ENCODE results near the gene MTCH1. TPM values are rescaled to one million over a fixed set of nuclear protein-coding genes. Genes with fewer than 3 reads are reported as not detected.

Gene MTCH1
- total RNA-seq, 1 experiment from 2014 or later, result 84.4 TPM

- Histone ChIP-seq H4K20me1 (ENCODE audit: insufficient read depth, low read depth, low read length) (no peaks in the 10 kb centered on the region), H3K27me3 (ENCODE audit: low read length) (no peaks in the 10 kb centered on the region), H3K79me2 (ENCODE audit: low read length) (no peaks in the 10 kb centered on the region), H3K27ac (ENCODE audit: low read length) (no peak overlapping the region), H3K9ac (ENCODE audit: low read length) (no peak overlapping the region), H3K36me3 (ENCODE audit: insufficient read depth, low read length) (no peaks in the 10 kb centered on the region), H3K9me3 (ENCODE audit: low read length) (no peaks in the 10 kb centered on the region), H3K4me1 (ENCODE audit: low read length) (no peaks in the 10 kb centered on the region), H3K4me3 (ENCODE audit: low read length) (no peak overlapping the region), H2AFZ (ENCODE audit: low read length) (no peak overlapping the region), H3K4me2 (ENCODE audit: low read depth, low read length, poor library complexity, severe bottlenecking) (no peak overlapping the region), H3K9me2 (replicated peaks; ENCODE audit: insufficient read depth, low read length) (no peaks in the 10 kb centered on the region)
- DNase-seq, result no peak
Observed at GRCh38 chr6:36937896-36938295, 48.1 kb downstream of the MTCH1 start.

- Histone ChIP-seq H3K4me2 (ENCODE audit: low read depth, low read length, poor library complexity, severe bottlenecking) (no peak overlapping the region), H3K9me2 (replicated peaks; ENCODE audit: insufficient read depth, low read length) (no peaks in the 10 kb centered on the region), H4K20me1 (ENCODE audit: insufficient read depth, low read depth, low read length) (no peaks in the 10 kb centered on the region), H3K27me3 (ENCODE audit: low read length) (no peaks in the 10 kb centered on the region), H2AFZ (ENCODE audit: low read length) (no peak overlapping the region), H3K4me3 (ENCODE audit: low read length) (no peak overlapping the region), H3K36me3 (ENCODE audit: insufficient read depth, low read length) (no peaks in the 10 kb centered on the region), H3K27ac (ENCODE audit: low read length) (no peak overlapping the region), H3K9ac (ENCODE audit: low read length) (no peak overlapping the region), H3K79me2 (ENCODE audit: low read length) (no peaks in the 10 kb centered on the region), H3K4me1 (ENCODE audit: low read length) (no peaks in the 10 kb centered on the region), H3K9me3 (ENCODE audit: low read length) (no peaks in the 10 kb centered on the region)
- DNase-seq, result no peak
Observed at GRCh38 chr6:36936824-36937223, 49.2 kb downstream of the MTCH1 start.

DNA sequence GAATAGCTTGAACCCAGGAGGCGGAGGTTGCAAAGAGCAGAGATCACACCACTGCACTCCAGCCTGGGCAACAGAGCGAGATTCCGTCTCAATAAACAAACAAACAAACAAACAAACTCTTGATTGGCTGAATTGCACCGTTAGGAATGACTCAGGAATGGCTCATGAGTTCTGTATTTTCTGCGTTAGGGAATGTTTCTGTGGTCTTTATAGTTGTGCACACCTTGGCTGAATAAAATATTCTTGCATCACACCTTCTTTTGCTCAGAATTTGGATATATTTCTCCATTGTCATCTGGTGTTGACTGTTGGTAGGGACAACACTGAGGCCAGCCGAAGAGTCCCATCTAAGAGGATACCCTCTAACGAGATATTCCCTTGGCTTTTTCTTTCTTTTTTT is 51.1 kb downstream of the MTCH1 start:
- no peak overlapping the region for H3K27ac ChIP-seq (ENCODE audit: low read length)
- H3K4me1 ChIP-seq (ENCODE audit: low read length), result no peaks in the 10 kb centered on the region
- H2AFZ ChIP-seq (ENCODE audit: low read length), result no peak overlapping the region
- no peak for DNase-seq
- no peaks in the 10 kb centered on the region for H4K20me1 ChIP-seq (ENCODE audit: insufficient read depth, low read depth, low read length)
- no peaks in the 10 kb centered on the region for H3K27me3 ChIP-seq (ENCODE audit: low read length)
- no peaks in the 10 kb centered on the region for H3K9me3 ChIP-seq (ENCODE audit: low read length)
- H3K36me3 ChIP-seq (ENCODE audit: insufficient read depth, low read length), result no peaks in the 10 kb centered on the region
- H3K4me3 ChIP-seq (ENCODE audit: low read length), result no peak overlapping the region
- H3K9ac ChIP-seq (ENCODE audit: low read length), result no peak overlapping the region
- no peaks in the 10 kb centered on the region for H3K79me2 ChIP-seq (ENCODE audit: low read length)
- no peaks in the 10 kb centered on the region for H3K9me2 ChIP-seq (replicated peaks; ENCODE audit: insufficient read depth, low read length)
- H3K4me2 ChIP-seq (ENCODE audit: low read depth, low read length, poor library complexity, severe bottlenecking), result no peak overlapping the region

DNA sequence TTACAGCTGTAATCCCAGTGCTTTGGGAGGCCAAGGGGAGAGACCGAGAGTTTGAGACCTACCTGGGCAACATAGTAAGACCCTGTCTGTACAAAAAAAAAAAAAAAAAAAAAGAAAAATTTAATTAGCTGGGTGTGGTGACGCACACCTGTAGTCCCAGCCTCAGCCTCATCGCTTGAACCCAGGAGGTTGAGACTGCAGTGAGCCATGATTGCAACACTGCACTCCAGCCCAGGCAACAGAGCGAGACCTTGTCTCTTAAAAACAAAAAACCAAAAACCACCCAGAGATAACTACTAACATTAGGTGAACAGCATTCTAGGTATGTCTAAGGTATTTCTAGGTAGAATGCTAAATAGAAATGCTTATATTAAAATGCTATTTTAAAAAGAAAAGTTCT is 52.5 kb downstream of the MTCH1 start:
- H3K9me3 ChIP-seq (ENCODE audit: low read length), result no peaks in the 10 kb centered on the region
- H3K27me3 ChIP-seq (ENCODE audit: low read length), result no peaks in the 10 kb centered on the region
- H3K79me2 ChIP-seq (ENCODE audit: low read length), result no peaks in the 10 kb centered on the region
- H3K4me2 ChIP-seq (ENCODE audit: low read depth, low read length, poor library complexity, severe bottlenecking), result no peak overlapping the region
- no peaks in the 10 kb centered on the region for H3K36me3 ChIP-seq (ENCODE audit: insufficient read depth, low read length)
- H3K4me3 ChIP-seq (ENCODE audit: low read length), result no peak overlapping the region
- no peak for DNase-seq
- no peaks in the 10 kb centered on the region for H4K20me1 ChIP-seq (ENCODE audit: insufficient read depth, low read depth, low read length)
- H3K9me2 ChIP-seq (replicated peaks; ENCODE audit: insufficient read depth, low read length), result no peaks in the 10 kb centered on the region
- H3K27ac ChIP-seq (ENCODE audit: low read length), result no peak overlapping the region
- no peaks in the 10 kb centered on the region for H3K4me1 ChIP-seq (ENCODE audit: low read length)
- no peak overlapping the region for H3K9ac ChIP-seq (ENCODE audit: low read length)
- H2AFZ ChIP-seq (ENCODE audit: low read length), result no peak overlapping the region

DNA sequence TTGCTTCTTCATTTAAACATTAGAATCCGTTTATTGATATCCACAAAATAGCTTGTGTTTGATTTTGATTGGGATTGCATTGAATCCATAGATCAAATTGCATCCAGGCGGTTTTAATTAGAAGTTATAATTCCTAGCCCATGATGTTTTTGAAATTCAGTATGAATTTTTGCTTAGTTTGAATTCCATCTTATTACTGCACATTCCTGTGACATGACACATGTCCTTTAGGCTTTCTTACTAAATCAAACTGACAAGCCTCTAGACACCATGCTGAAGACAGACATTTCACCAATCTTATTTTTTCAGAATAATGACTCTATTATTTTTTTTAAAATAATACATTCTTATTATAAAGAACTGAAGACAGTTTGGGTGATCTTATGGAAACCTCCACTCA is 52.9 kb downstream of the MTCH1 start:
- Histone ChIP-seq H3K4me2 (ENCODE audit: low read depth, low read length, poor library complexity, severe bottlenecking) (no peak overlapping the region), H3K4me3 (ENCODE audit: low read length) (no peak overlapping the region), H3K27ac (ENCODE audit: low read length) (no peak overlapping the region), H3K9ac (ENCODE audit: low read length) (no peak overlapping the region), H3K27me3 (ENCODE audit: low read length) (no peaks in the 10 kb centered on the region), H4K20me1 (ENCODE audit: insufficient read depth, low read depth, low read length) (no peaks in the 10 kb centered on the region), H3K9me2 (replicated peaks; ENCODE audit: insufficient read depth, low read length) (no peaks in the 10 kb centered on the region), H3K36me3 (ENCODE audit: insufficient read depth, low read length) (no peaks in the 10 kb centered on the region), H3K9me3 (ENCODE audit: low read length) (no peaks in the 10 kb centered on the region), H3K4me1 (ENCODE audit: low read length) (no peaks in the 10 kb centered on the region), H2AFZ (ENCODE audit: low read length) (no peak overlapping the region), H3K79me2 (ENCODE audit: low read length) (no peaks in the 10 kb centered on the region)
- DNase-seq, result no peak

DNA sequence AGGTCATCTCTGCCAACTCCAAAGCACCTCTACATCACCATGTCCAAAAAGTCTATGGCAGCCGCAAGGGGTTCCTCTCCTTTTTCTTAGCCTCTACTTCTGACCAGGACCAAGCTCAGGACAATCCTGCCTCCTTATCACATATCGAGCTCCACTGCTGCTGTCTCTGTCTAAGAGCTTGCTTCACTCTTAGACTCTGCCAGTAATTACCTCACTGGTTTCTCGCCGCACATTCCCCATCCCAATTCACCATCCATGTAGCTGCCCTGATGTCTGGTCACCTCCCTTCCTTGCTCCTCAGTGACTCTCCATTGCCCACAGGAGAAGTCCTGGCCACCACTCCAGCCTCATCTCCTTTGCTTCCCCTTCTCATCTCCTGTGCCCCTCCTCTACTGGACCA is 55.5 kb downstream of the MTCH1 start:
- H3K27me3 ChIP-seq (ENCODE audit: low read length), result no peaks in the 10 kb centered on the region
- no peaks in the 10 kb centered on the region for H3K79me2 ChIP-seq (ENCODE audit: low read length)
- no peak overlapping the region for H2AFZ ChIP-seq (ENCODE audit: low read length)
- no peaks in the 10 kb centered on the region for H4K20me1 ChIP-seq (ENCODE audit: insufficient read depth, low read depth, low read length)
- H3K27ac ChIP-seq (ENCODE audit: low read length), result no peak overlapping the region
- no peaks in the 10 kb centered on the region for H3K36me3 ChIP-seq (ENCODE audit: insufficient read depth, low read length)
- H3K9me2 ChIP-seq (replicated peaks; ENCODE audit: insufficient read depth, low read length), result no peaks in the 10 kb centered on the region
- no peak overlapping the region for H3K4me3 ChIP-seq (ENCODE audit: low read length)
- no peak overlapping the region for H3K4me2 ChIP-seq (ENCODE audit: low read depth, low read length, poor library complexity, severe bottlenecking)
- H3K4me1 ChIP-seq (ENCODE audit: low read length), result no peaks in the 10 kb centered on the region
- no peaks in the 10 kb centered on the region for H3K9me3 ChIP-seq (ENCODE audit: low read length)
- no peak for DNase-seq
- H3K9ac ChIP-seq (ENCODE audit: low read length), result no peak overlapping the region

DNA sequence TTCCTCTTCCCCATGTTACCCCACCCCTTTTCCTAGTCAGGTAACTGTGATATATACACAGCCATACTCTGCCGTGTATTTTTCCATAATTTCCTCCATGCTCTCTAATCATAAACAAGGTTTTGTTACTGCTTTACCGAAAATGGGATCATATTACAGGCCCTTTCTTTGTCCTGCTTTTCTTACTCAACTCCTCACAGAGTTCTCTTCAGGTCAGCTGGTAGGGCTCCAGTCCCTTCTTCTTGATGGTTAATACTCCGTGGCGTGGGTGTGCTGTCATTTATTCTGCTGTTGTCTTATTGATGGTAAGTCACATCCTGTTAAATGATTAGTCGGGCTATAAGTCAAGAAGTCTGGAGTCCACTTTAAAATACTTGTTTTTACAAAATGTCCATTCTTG is 56.4 kb downstream of the MTCH1 start:
- Histone ChIP-seq H3K79me2 (ENCODE audit: low read length) (no peaks in the 10 kb centered on the region), H3K9me2 (replicated peaks; ENCODE audit: insufficient read depth, low read length) (no peaks in the 10 kb centered on the region), H3K36me3 (ENCODE audit: insufficient read depth, low read length) (no peaks in the 10 kb centered on the region), H4K20me1 (ENCODE audit: insufficient read depth, low read depth, low read length) (no peaks in the 10 kb centered on the region), H3K9me3 (ENCODE audit: low read length) (no peaks in the 10 kb centered on the region), H3K4me3 (ENCODE audit: low read length) (no peak overlapping the region), H3K27ac (ENCODE audit: low read length) (no peak overlapping the region), H3K27me3 (ENCODE audit: low read length) (no peaks in the 10 kb centered on the region), H2AFZ (ENCODE audit: low read length) (no peak overlapping the region), H3K9ac (ENCODE audit: low read length) (no peak overlapping the region), H3K4me2 (ENCODE audit: low read depth, low read length, poor library complexity, severe bottlenecking) (no peak overlapping the region), H3K4me1 (ENCODE audit: low read length) (no peaks in the 10 kb centered on the region)
- no peak for DNase-seq

- no peaks in the 10 kb centered on the region for H3K9me3 ChIP-seq (ENCODE audit: low read length)
- no peaks in the 10 kb centered on the region for H3K9me2 ChIP-seq (replicated peaks; ENCODE audit: insufficient read depth, low read length)
- no peak overlapping the region for H2AFZ ChIP-seq (ENCODE audit: low read length)
- H3K79me2 ChIP-seq (ENCODE audit: low read length), result no peaks in the 10 kb centered on the region
- H3K4me1 ChIP-seq (ENCODE audit: low read length), result no peaks in the 10 kb centered on the region
- no peak overlapping the region for H3K9ac ChIP-seq (ENCODE audit: low read length)
- H3K4me2 ChIP-seq (ENCODE audit: low read depth, low read length, poor library complexity, severe bottlenecking), result no peak overlapping the region
- no peaks in the 10 kb centered on the region for H4K20me1 ChIP-seq (ENCODE audit: insufficient read depth, low read depth, low read length)
- DNase-seq, result no peak
- H3K36me3 ChIP-seq (ENCODE audit: insufficient read depth, low read length), result no peaks in the 10 kb centered on the region
- H3K27me3 ChIP-seq (ENCODE audit: low read length), result no peaks in the 10 kb centered on the region
- no peak overlapping the region for H3K27ac ChIP-seq (ENCODE audit: low read length)
- H3K4me3 ChIP-seq (ENCODE audit: low read length), result no peak overlapping the region
Observed at GRCh38 chr6:36929152-36929551, 56.8 kb downstream of the MTCH1 start.

DNA sequence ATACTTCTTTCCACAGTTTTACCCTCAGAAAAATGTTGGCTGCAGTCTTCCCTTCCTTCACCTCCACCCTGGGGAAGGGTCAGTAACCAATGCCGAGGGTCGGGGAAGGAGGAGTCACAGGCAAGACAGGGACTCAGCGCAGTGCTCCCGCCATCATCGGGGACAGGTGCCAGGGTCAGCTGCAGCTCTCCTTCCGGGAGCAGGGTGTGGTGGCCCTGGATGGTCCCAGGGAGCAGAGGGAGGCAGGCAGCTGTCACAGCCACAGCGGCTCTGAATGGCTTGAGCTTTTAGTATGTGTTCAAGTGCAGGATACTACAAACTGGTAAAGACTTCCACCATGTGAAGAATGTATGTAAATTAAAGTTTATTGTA is 57.5 kb downstream of the MTCH1 start:
- no peaks in the 10 kb centered on the region for H3K9me2 ChIP-seq (replicated peaks; ENCODE audit: insufficient read depth, low read length)
- H3K9me3 ChIP-seq (ENCODE audit: low read length), result no peaks in the 10 kb centered on the region
- no peaks in the 10 kb centered on the region for H3K36me3 ChIP-seq (ENCODE audit: insufficient read depth, low read length)
- no peaks in the 10 kb centered on the region for H3K79me2 ChIP-seq (ENCODE audit: low read length)
- H3K4me3 ChIP-seq (ENCODE audit: low read length), result no peak overlapping the region
- H4K20me1 ChIP-seq (ENCODE audit: insufficient read depth, low read depth, low read length), result no peaks in the 10 kb centered on the region
- H3K27ac ChIP-seq (ENCODE audit: low read length), result no peak overlapping the region
- H3K4me2 ChIP-seq (ENCODE audit: low read depth, low read length, poor library complexity, severe bottlenecking), result no peak overlapping the region
- H3K4me1 ChIP-seq (ENCODE audit: low read length), result no peaks in the 10 kb centered on the region
- no peak for DNase-seq
- no peaks in the 10 kb centered on the region for H3K27me3 ChIP-seq (ENCODE audit: low read length)
- no peak overlapping the region for H2AFZ ChIP-seq (ENCODE audit: low read length)
- H3K9ac ChIP-seq (ENCODE audit: low read length), result no peak overlapping the region

Data from Karpas-422 (cell line).